ENCODE measurements around the gene ZNF771. TPM values are rescaled to one million over a fixed set of nuclear protein-coding genes. Genes with fewer than 3 reads are reported as not detected.

Gene ZNF771
- total RNA-seq, 4 donors from 2014 or later, result 9.1 to 29.5 (median 19.1) TPM

DNA sequence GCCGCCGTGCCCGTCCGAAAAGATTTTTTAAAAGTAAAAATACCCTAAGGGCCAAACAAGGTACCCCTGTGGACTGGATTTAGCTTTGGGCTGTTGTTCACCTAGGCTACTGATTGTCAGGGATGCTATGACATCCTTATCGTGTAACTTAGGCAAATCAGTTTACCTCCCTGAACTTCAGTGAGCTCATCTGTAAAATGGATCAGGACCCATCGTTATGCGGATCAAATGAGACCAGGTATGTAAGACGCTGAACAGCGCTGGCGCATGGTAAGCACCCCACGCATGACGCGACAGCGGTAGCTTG, 658 bp upstream of the ZNF771 start:
- TF ChIP-seq, protein P1, sequence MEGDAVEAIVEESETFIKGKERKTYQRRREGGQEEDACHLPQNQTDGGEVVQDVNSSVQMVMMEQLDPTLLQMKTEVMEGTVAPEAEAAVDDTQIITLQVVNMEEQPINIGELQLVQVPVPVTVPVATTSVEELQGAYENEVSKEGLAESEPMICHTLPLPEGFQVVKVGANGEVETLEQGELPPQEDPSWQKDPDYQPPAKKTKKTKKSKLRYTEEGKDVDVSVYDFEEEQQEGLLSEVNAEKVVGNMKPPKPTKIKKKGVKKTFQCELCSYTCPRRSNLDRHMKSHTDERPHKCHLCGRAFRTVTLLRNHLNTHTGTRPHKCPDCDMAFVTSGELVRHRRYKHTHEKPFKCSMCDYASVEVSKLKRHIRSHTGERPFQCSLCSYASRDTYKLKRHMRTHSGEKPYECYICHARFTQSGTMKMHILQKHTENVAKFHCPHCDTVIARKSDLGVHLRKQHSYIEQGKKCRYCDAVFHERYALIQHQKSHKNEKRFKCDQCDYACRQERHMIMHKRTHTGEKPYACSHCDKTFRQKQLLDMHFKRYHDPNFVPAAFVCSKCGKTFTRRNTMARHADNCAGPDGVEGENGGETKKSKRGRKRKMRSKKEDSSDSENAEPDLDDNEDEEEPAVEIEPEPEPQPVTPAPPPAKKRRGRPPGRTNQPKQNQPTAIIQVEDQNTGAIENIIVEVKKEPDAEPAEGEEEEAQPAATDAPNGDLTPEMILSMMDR (IDR thresholded peaks at IDR 0.05), result no peak
- no peak for TF ChIP-seq POLR2A (IDR thresholded peaks at IDR 0.05)
- Histone ChIP-seq H3K4me3 (replicated peaks in 1 of 3) (peak overlapping the region in 2 of 3 donors; percentile 72), H3K9me3 (no peaks in the 10 kb centered on the region), H3K27me3 (no peaks in the 10 kb centered on the region), H3K27ac (peak overlapping the region; percentile 51 to 72 (median 56)), H3K4me1 (peaks cover 5 to 19% of the 10 kb centered on the region in 2 donors), H3K36me3 (no peaks in the 10 kb centered on the region)
- intact Hi-C loops (cut with DNase I), result no loop called here
- DNase-seq, result no peak
- 17 to 21% methylated on average over 14 of the region's 14 CpGs for WGBS, 2 donors

DNA sequence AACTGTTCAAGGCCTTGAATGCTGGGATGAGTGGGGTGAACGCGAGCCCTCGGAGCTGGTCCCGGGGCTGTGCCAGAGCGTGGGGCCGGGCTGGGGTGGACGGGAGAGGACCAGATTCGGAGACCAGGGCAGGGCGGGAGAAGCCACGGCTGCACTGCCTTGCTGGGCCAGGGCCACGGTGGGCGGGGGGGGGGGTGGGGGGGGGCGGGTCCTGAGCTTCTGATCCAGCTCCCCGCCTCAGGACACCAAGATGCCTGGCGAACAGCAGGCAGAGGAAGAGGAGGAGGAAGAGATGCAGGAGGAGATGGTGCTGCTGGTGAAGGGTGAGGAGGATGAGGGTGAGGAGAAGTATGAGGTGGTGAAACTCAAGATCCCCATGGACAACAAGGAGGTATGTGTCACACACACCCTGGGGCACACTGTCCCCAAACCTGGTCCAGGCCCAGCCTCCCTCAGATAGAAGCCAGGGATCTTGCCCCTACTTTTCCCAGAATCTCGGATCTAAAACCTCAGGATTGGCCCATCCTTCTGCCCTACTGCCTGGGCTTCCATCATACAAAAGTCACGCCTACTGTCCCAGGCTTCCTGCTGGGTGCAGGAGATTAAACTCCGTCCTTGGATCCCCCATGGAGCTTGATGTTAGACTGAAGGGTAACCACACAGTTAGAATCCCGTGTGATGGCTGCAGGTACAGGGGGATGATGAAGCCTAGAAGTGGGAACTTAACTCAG, 563 bp downstream of the ZNF771 start:
- 16 to 30% methylated on average over 9 to 18 of the region's 19 CpGs for WGBS, 2 donors
- no peaks in the 10 kb centered on the region for H3K9me3 ChIP-seq
- no peaks in the 10 kb centered on the region for H3K27me3 ChIP-seq
- peak overlapping the region; percentile 71 to 72 (median 72) for H3K4me3 ChIP-seq (replicated peaks in 1 of 3)
- no peak for TF ChIP-seq POLR2A (IDR thresholded peaks at IDR 0.05)
- TF ChIP-seq, protein P1 (IDR thresholded peaks at IDR 0.05), result no peak
- intact Hi-C loops (cut with DNase I), result no loop called here
- no peaks in the 10 kb centered on the region for H3K36me3 ChIP-seq
- DNase-seq, result no peak
- peak overlapping the region; percentile 51 to 72 (median 56) for H3K27ac ChIP-seq
- H3K4me1 ChIP-seq, result peaks cover 5 to 19% of the 10 kb centered on the region in 2 donors

DNA sequence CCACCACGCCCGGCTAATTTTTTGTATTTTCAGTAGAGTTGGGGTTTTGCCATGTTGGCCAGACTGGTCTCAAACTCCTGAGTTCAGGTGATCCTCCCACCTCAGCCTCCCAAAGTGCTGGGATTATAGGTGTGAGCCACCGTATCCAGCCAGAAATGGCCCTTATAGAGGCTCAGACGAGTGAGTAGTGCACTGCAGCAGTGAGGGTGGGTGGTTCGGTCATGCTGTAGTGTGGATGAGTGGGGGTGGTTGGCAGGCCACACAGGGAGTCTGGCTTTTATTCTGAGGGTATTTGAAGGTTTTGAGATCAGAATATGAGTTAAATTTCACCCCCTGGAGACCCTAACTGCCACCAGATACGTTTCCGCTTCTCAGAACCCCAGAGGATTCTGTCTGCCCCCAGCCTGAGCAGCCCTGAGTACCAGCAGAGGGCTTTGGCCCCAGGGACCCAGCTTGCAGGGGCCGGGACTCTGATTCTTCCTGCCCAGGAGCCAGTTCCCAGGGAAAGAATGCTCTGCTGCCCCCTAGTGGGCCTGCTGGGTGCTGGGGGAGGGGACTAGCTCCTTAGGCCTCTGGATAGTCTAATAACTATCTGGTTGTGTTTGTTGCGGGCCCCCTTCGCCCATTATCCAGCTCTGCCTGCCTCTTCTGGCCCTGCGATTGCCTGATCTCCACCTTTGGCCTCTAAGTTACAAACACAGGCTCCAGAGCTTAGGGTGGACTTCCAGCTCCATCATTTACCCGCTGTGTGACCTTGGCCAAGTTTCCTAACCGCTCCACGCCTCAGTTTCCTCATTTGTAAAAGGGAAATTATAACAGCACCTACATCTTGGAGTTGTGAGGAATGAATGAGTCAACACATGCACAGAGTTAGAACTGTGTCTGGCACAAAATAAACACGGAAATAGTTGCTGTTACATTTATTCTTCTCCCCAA, 2.0 kb downstream of the ZNF771 start:
- Histone ChIP-seq H3K36me3 (no peaks in the 10 kb centered on the region), H3K27me3 (no peaks in the 10 kb centered on the region), H3K4me1 (peaks cover 5 to 19% of the 10 kb centered on the region in 2 donors), H3K4me3 (replicated peaks in 1 of 3) (no peak overlapping the region), H3K9me3 (no peaks in the 10 kb centered on the region), H3K27ac (peak overlapping the region in 2 of 3 donors; percentile 19 to 27)
- peak; percentile 88 to 93 for DNase-seq
- 45 to 47% methylated on average over 14 to 15 of the region's 15 CpGs for WGBS, 2 donors
- TF ChIP-seq POLR2A (IDR thresholded peaks at IDR 0.05), result no peak
- TF ChIP-seq, protein P1 (IDR thresholded peaks at IDR 0.05), result peak; percentile 82 to 96 (median 91)
- intact Hi-C loops (cut with DNase I), result no loop called here

DNA sequence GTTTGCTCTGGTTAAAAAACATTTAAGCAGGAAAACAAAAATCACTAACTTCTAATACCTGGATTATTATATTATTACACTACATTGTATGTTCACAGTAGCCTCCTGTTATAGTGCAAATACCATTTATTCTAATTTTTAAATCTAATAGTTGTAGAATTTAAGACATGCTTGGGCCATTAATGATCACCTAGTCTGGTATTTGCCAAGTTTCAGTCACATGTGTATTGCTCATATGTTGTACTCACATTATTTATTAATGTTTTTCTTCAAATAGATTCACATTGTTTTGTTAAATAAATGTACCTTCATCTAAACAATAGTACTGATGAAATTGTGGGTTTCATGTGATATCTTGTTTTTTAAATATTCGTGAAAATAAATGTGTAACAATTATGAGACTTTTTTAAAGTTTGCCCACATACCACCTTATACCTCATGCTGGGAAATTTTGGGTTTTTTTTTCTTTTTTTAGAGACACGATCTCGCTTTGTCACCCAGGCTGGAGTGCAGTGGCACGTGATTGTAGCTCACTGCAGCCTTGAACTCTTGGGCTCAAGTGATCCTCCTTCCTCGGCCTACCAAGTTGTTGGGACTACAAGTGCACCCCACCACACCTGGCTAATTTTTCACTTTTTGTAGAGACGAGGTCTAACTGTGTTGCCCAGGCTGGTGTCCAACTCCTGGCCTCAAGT, 5.9 kb downstream of the ZNF771 start:
- intact Hi-C loops (cut with DNase I), result no loop called here
- Histone ChIP-seq H3K36me3 (no peaks in the 10 kb centered on the region), H3K9me3 (no peaks in the 10 kb centered on the region), H3K4me1 (peaks cover 6 to 9% of the 10 kb centered on the region in 2 donors), H3K4me3 (replicated peaks in 1 of 3) (no peak overlapping the region), H3K27ac (no peak overlapping the region), H3K27me3 (no peaks in the 10 kb centered on the region)
- 89 to 90% methylated on average over 6 of the region's 6 CpGs for WGBS, 2 donors
- DNase-seq, result no peak
- no peak for TF ChIP-seq POLR2A (IDR thresholded peaks at IDR 0.05)
- TF ChIP-seq, protein P1 (IDR thresholded peaks at IDR 0.05), result no peak
